ENCODE measurements around the gene GLYATL1B.
"Not testable (repeated sequence)": the region's sequence is repeated elsewhere in the genome, so short reads cannot be mapped to it uniquely, and the experiment has no call there.

Gene GLYATL1B

DNA sequence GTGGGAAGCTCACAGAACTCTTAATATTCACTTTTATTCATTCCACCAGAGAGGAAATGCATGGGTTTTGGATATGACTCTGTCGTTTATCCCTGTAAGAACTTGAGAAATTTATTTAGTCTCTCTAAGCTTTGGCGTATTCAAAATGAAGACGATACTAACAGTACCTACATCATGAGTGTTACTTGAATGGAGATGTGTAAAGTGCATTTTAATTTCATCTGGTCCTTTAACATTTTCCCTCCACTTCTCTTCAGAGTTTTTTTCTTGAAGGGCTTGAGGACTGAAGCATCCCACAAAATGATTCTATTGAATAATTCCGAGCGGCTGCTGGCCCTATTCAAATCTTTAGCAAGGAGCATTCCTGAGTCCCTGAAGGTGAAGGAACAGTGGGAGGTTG is at the start of gene GLYATL1B:
Gene GLYATL1B, plus strand, starts transcription at position 301 of the 400 bp plus-strand sequence. Its CDS starts 0 bp downstream, at position 301.
- not testable (repeated sequence) for DNase-seq

DNA sequence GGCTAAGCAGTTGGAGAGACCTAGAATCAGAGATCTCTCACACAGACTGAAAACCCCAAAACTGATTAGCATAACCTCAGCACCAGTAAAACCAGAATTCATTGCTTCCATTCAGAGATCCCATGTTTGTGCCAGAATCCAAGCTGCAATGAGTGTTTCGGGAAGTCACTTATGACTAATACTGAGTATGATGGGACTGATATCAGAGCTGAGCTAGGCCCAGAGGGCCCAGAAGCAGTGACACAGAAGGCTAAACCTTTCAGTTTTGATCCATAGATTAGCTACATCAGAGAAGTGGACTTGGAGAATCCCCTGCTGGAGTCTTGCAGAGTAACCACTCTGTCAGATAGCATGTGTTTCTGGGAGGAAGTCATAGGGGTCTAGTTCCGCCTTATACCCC is 49.6 kb upstream of the GLYATL1B start:
- not testable (repeated sequence) for DNase-seq

- DNase-seq = not testable (repeated sequence)
These were observed 48.7 kb upstream of the GLYATL1B start for GRCh38 chr11:59037434-59037833.

DNA sequence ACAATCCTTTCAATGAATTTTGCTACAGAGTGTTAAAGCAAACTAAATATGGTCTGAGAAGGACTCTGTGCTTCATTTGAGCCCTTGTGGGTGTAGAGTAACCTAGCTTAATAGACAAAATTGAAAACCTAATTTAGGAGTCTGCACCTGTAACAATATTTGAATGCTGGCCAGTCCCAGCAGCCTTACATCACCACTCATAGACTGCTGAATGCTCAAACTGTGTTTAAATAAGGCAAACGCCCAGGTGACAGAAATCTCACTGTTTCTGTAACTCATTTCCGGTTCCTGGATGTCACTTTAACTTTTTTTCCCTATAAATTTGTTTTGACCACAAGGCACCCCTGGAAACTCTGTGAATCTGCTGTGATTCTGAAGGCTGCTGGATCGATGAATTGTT is 45.5 kb upstream of the GLYATL1B start:
- DNase-seq = no peak

GRCh38 chr11:59051383-59051782 is 34.7 kb upstream of the GLYATL1B start:
- DNase-seq = not testable (repeated sequence)

DNA sequence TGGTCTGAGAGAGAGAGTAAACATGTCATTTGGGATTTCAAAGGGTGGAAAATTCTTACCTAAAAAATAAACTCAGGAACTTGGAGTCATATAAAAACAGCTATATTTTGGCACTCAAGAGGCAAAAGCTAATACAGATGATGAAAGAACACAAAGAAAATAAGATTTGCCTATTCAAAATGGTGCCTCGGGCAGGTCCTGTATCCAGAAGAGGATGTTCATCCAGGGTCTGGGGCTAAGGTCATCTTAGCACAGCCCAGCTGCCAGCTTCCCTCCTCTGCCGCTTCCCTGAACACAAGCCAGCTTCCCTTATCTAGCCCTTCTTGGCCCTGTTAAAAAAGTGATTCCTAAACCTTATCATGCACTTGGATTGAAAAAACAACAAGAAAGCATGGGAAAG is 33.8 kb upstream of the GLYATL1B start:
- DNase-seq = not testable (repeated sequence)

- peak; percentile 78 for DNase-seq
These were observed 32.7 kb upstream of the GLYATL1B start for GRCh38 chr11:59053387-59053786.

DNA sequence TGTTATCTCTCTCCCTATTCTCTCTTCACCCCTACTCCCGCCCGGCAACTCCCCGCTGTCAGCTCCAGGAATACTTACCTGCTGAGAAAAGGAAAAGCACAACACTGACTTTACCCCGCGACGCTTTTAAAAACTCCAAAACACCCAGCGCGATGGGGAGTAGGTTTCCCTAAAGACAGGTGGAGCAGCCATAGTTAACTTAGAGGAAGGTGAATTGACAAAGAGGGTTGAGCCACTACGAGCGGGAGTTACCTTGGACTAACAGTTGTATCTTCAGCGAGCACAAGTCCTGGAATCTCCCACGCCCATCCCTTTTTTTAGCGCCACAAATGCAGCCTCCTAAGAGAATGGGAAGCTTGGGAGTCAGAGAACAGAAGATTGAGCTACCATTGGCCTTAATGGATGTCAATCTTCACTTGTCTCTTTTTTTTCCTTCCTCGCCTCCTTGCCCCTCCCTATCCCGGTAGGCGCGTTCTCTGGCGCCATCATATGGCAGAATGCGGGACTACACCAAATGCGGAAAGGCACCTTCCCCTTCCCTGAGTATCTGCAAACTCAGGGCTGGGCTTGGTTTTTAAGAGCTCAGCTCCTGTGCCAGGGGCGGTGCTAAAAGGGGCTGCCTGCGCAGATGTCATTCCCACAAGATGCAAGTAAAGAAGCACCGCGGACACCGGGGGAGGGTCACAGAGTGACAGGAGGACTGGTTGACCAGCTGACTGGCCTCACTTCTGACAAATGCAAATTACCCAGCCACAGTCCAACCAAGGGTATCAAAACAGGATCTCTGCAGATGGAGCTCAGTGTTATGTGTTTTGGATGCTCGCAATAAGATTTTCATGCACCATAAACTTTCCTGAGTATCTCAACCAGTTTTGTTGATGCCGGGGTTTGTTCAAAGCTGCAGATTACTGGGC is 27.7 kb upstream of the GLYATL1B start:
- peak; percentile 85 for DNase-seq

DNA sequence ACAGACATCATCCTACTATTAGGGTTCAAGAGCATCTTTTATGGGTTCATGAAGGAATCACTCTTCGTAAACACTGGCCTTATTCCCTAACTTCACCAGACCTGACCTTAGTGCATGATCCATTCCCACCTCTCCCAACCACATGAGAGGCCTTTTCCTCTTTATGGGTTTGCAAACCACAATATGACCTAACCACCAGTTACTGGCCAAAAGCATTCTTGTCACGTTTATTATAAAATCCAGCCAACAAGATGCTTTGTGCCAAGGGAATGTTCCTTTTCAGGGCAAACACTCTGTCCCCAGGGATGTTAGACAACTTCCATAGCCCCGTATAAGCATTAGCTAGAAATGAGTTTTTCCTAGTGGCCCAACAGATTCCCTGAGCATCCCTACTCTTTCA is 26.0 kb upstream of the GLYATL1B start:
- DNase-seq = not testable (repeated sequence)

DNA sequence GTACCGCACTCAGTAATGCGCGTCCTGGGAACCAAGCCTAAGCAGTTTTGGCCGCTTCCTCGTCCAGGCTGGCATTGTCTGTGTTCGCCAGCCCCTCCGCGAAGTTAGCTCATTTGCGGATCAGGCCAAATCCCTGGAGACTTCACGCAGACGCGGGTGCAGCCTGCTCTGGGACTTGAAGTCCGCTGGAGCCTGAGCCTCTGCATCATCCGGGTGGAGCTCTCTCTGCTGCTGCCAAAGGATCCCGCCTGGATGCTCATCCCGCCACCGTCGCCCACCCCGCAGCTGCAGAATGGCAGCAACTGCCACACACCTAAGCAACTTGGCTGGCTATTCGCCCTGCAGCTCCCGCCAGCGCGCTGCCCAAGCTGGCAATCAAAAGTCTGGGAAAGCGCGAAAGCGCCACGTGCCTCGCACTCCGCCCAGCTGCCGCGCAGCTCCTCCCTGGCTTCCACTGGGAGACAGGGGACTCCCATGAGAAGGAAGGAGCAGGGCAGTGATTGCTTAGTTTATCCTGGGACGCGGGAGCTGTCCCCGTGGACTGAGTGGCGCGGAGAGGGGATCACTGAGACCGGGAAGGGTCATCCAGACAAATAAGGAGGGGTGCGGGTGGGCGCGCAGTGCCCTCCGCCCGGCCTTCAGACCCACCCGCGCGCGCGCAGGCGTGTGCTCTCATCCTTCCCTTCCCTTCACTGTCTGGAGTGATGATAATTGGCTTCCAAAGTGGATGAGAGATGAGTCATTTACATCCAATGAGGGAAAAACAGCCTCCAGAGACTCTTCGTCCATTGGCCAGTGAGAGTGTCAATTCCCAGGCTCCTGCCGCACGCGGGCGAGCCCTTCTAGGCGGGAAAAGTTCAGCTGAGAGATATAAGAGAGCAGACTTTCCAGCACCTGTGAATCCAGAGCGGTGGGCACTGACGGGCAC is 23.2 kb upstream of the GLYATL1B start:
- DNase-seq = no peak

DNA sequence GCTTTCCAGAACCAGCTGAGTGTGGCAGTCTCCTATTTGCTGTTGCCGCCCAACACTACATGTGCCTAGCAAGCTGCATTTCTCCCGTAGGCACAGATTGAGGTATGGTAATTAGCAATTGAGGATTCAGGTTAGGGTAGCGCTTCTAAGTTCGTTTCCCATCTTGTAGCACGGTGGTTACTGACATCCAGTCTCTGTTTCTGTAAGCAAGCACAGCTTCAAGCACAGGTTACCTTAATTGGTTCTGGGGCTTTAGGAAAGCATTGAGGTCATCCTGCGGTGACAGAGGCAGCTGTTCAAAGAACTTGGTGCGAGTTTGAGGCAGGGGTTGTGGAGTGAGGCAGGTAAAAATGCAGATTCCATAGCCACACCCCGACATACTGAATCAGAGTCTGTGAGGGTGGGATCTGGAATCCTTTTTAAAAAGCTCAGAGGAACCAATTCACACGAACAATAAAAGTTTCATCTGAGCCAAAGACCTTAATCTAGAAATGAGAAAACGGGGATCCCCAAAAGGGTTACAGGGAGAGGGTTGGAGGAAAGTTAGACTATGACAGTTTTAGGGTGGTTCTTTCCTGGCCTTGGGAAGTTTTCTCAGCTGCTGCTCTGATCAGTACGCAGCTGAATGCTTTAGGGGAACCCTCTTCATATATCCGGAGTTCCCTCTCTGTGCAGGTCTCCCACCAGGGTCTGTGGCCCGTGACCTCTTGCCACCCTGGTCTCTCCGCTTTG is 21.9 kb upstream of the GLYATL1B start:
- not testable (repeated sequence) for DNase-seq

DNA sequence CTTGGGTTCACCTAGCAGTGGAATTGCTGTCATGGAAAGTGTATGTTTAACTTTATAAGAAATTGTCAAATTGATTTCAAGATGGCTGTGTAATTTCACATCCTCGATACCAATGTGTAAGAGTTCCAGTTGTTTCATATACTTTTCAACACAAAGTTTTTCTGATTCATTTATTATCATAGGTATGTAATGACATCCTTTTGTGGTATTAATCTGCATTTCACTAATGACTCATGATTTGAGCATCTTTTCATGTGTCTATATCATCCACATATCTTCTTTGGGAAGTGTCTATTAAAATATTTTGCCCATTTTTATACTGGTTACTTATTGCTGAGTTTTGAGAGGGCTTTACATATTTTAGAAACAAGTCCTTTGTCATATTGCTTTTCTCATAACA is 17.0 kb upstream of the GLYATL1B start:
- DNase-seq = no peak

DNA sequence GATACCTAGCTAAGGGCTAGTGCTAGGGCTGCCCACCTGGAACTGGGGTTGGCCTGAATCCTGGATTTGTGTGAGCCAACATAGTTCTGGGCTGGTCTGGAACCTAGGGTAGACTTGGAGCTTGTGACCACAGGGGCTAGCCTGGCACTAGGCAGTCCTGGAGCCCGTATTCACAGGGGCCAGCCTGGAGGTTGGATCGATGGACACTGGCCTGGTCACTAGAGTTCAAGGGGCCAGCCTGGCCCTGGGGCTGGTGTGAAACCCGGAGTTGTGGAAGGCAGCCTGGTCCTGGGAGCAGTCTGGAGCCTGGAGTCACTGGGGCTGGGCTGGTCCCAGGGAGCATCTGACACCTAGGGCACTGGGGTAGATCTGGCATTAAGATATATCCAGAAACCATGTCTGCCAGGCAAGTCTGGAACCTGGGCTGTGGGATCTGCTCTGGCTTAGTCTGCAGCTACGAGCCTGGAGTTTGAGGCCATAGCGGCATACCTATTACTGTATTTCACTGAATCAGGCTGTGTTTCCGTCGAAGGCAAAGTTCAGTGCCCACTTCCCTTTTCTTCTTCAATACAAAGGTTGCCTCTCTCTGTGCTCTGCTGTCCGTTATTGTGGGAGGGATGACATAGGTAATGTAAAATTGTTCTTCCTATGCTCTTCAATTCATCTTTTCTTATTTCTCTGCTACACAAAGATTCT is 9.1 kb upstream of the GLYATL1B start:
- no peak for DNase-seq

DNA sequence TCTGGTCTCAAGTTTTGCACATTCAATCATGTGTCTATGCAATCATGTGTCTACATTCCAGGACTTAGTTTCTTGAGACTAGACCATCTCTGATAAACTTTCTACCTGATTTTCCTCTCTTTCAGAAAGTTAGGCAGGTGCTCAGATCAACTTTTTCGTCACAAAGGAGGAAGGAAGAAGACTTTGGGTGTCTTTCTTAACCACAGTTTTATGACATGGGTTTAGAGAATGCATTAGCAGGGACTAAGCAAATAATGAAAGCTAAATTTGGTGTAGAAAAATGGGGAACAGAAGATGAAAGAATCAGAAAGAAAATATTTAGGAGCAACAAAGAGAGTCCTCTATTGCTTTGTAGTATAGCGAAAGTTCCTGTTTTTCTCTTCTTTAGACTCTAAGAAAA is 7.7 kb upstream of the GLYATL1B start:
- no peak for DNase-seq

GRCh38 chr11:59079086-59079485 is 7.0 kb upstream of the GLYATL1B start:
- DNase-seq = no peak

DNA sequence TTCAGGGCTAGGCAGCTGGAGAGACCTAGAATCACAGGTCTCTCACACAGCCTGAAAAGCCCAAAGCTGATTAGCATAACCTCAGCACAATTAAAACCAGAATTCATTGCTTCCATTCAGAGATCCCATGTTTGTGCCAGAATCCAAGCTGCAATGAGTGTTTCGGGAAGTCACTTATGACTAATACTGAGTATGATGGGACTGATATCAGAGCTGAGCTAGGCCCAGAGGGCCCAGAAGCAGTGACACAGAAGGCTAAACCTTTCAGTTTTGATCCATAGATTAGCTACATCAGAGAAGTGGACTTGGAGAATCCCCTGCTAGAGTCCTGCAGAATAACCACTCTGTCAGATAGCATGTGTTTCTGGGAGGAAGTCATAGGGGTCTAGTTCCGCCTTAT is 5.7 kb upstream of the GLYATL1B start:
- DNase-seq = not testable (repeated sequence)

- DNase-seq = not testable (repeated sequence)
These were observed 4.6 kb upstream of the GLYATL1B start for GRCh38 chr11:59081430-59082020.

DNA sequence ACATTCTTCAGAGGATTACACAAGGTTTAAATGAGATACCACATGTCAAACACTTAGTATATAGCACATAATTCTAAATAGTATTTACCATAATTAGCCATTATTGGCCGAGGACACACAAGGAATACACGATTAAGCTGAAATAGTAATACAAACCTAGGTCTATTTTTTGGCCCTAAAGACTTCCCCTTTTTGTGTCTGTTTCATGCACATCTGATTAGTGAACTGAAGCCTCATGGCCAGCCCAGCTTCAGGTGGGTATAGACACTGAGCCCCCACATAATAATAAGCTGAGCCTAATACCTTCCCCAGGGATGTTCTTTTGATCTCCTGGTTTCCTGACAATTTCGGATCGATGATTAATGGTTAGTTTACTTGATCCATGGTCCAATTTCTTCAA is 2.1 kb downstream of the GLYATL1B start:
- no peak for DNase-seq

DNA sequence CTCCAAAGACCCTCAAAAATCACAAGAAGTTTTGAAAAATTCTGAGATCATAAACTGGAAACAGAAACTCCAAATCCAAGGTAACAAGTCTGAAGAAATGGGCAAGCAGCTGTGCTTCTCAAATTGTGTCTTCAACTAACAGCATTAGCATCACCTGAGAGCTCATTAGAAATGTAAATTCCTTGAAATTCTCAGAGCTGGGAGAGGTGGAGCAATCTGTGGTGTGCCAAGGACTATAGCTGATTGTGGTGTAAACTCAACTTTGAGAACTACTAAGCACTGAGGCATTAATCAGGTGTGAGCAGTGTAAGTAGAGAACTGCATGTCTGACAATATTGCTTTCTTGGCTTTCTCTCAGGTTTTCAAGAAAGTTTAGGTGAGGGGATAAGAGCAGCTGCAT is 7.5 kb downstream of the GLYATL1B start:
- DNase-seq = not testable (repeated sequence)

DNA sequence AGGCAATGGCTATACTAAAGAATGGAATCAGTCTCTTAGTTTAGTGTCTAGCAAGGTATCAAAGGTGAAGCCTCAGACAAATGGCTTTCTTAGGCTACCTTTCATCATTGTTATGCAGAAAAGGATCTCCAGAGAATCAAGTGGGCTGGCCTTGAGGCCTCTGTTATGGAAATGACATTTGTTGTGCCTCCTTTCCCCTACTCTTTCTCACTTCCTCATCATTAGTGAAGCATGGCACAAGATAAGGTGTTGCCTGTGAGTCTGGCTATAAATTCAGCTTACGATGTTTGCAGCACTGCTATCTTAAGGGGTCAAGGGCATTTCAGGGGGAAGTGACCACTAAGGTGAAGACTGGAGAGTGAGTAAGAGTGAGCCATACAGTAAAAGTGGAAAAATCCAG is 9.1 kb downstream of the GLYATL1B start:
- not testable (repeated sequence) for DNase-seq

DNA sequence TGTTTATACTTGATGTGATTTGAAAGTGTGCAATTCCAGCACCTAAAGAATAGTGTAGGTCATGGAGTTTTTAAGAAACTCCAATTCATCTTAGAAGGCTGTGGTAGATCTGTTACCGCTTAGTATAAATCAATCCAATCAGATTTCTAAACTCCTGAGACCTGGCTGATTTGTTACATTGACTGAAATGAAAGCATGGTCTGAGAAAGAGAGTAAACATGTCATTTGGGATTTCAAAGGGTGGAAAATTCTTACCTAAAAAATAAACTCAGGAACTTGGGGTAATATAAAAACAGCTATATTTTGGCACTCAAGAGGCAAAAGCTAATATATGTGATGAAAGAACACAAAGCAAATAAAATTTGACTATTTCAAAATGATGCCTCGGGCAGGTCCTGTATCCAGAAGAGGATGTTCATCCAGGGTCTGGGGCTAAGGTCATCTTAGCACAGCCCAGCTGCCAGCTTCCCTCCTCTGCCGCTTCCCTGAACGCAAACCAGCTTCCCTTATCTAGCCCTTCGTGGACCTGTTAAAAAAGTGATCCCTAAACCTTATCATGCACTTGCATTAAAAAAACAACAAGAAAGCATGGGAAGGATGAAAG is 10.0 kb downstream of the GLYATL1B start:
- not testable (repeated sequence) for DNase-seq

All from CD4-positive, alpha-beta T cell treated with Interleukin-10 for 1 hour (primary cell).